ENCODE data around the gene GPC5. TPM values are rescaled to one million over a fixed set of nuclear protein-coding genes. Genes with fewer than 3 reads are reported as not detected.
A peak's percentile ranks its signal among the peaks of the same experiment; 100 is the strongest.

GPC5 gene
- total and polyA plus RNA-seq, 9 of the 15 experiments (the other 6 are each of a cell fraction or from before 2014, with no cell fraction given): 0.18 to 0.27 TPM; not detected in 7

GRCh38 chr13:92221916-92222315 lies 823.5 kb downstream of the GPC5 start (continued):
- TF ChIP-seq CEBPG (CRISPR knock-in tag; IDR thresholded peaks at IDR 0.05): no peak
- no peak for TF ChIP-seq CEBPG (tag; conservative IDR thresholded peaks at IDR 0.05 in 1 of 2, IDR thresholded peaks at IDR 0.05 in 1 of 2)
- no peak for TF ChIP-seq MNT (conservative IDR thresholded peaks at IDR 0.05)
- no peak for TF ChIP-seq ZKSCAN3 (CRISPR knock-in tag; IDR thresholded peaks at IDR 0.05)
- TF ChIP-seq POLR2A (conservative IDR thresholded peaks at IDR 0.05): no peak

- no peak for ATAC-seq
- no peaks in the 10 kb centered on the region for H3K4me1 ChIP-seq (replicated peaks in 1 of 2; ENCODE audit: control insufficient read depth in 2 of 2, insufficient read depth in 2 of 2, low read length in 2 of 2)
- CTCF ChIA-PET (ENCODE audit: low intra/inter-chr PET ratio): no interaction called here
- H3K9ac ChIP-seq (ENCODE audit: insufficient read depth in 1 of 2, low read depth in 2 of 2, low read length in 2 of 2): no peak overlapping the region
- intact Hi-C loops (cut with micrococcal nuclease): no loop called here
- no peaks in the 10 kb centered on the region for H3K9me1 ChIP-seq (ENCODE audit: control insufficient read depth, insufficient read depth, low read length)
- 0% methylated on average over 5 of the region's 5 CpGs for WGBS (ENCODE audit: insufficient coverage, low coverage, missing lambda C conversion rate)
- no peak overlapping the region for H2AFZ ChIP-seq (ENCODE audit: low read depth, low read length)
- H3K79me2 ChIP-seq (ENCODE audit: control insufficient read depth, insufficient read depth, low read length): no peaks in the 10 kb centered on the region
- POLR2A ChIA-PET: no interaction called here
- no peak overlapping the region for H3K27ac ChIP-seq (ENCODE audit: extremely low read depth, low read depth, low read length)
- no peak for TF ChIP-seq PHB2 (IDR thresholded peaks at IDR 0.05; ENCODE audit: low read depth)
- TF ChIP-seq TARDBP (IDR thresholded peaks at IDR 0.05): no peak
- TF ChIP-seq NFRKB (IDR thresholded peaks at IDR 0.05; ENCODE audit: low read depth): no peak
- no peak for TF ChIP-seq FOXO4 (CRISPR knock-in tag; IDR thresholded peaks at IDR 0.05)
- no peak for TF ChIP-seq ETV6 (IDR thresholded peaks at IDR 0.05; ENCODE audit: borderline replicate concordance in 1 of 2, low read depth in 2 of 2, low read length in 1 of 2)
- no peak for TF ChIP-seq ETV6 (CRISPR knock-in tag; IDR thresholded peaks at IDR 0.05; ENCODE audit: borderline replicate concordance)
- no peak for TF ChIP-seq FOXJ3 (CRISPR knock-in tag; IDR thresholded peaks at IDR 0.05)
- no peak for TF ChIP-seq FOS (IDR thresholded peaks at IDR 0.05; ENCODE audit: extremely low read depth, insufficient read length)
- H3K9me3 ChIP-seq (replicated peaks; ENCODE audit: control insufficient read depth, insufficient read depth, low read depth, low read length): no peaks in the 10 kb centered on the region
- H3K36me3 ChIP-seq (ENCODE audit: control insufficient read depth, insufficient read depth, low read length): no peaks in the 10 kb centered on the region
- H3K27me3 ChIP-seq (ENCODE audit: control insufficient read depth in 2 of 2, insufficient read depth in 2 of 2, low read length in 2 of 2): no peaks in the 10 kb centered on the region
- no peaks in the 10 kb centered on the region for H4K20me1 ChIP-seq (replicated peaks; ENCODE audit: control insufficient read depth, insufficient read depth, low read length)
- no peak for FAIRE-seq
- DNase-seq (ENCODE audit: extremely low read depth in 1 of 4, low spot score in 3 of 4): peak in 1 of 4 experiments; percentile 1
- no peak overlapping the region for H3K4me3 ChIP-seq
- no peak overlapping the region for H3K4me2 ChIP-seq (ENCODE audit: insufficient read depth, low read length)
- BruUV-seq (replicated peaks): no TSS peak
- in situ Hi-C loops (cut with MboI): no loop called here
Observed at GRCh38 chr13:92224052-92224821, 825.8 kb downstream of the GPC5 start.
